Measurements from ENCODE around the gene CCDC107. TPM values are rescaled to one million over a fixed set of nuclear protein-coding genes. Genes with fewer than 3 reads are reported as not detected.
"Not testable (repeated sequence)": the region's sequence is repeated elsewhere in the genome, so short reads cannot be mapped to it uniquely, and the experiment has no call there.

Gene CCDC107
- total and polyA plus RNA-seq, 2 experiments from 2014 or later, result 12.1 to 42.2 TPM

DNA sequence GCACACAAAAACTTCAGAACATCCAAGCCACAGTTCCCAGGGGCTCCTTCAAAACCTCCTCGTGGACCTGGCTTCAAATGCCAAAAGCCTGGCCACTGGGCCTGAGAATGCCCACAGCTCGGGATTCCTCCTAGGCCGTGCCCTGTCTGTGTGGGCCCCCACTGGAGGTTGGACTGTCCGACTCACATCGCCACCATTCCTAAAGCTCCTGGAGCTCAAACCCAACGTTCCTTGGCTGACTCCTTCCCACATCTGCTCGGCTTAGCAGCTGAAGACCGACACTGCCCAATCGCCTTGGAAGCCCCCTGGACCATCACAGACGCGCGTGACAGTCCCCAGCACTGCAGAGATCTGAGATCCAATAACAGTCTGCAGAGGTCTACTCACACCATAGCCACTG is 15.0 kb upstream of the CCDC107 start:
- Histone ChIP-seq H3K4me2 (no peak overlapping the region), H3K4me3 (no peak overlapping the region), H3K27ac (no peak overlapping the region), H3K36me3 (replicated peaks; ENCODE audit: insufficient read depth, low read depth) (no peaks in the 10 kb centered on the region), H3K9me2 (replicated peaks; ENCODE audit: insufficient read depth) (no peaks in the 10 kb centered on the region), H3K4me1 (ENCODE audit: insufficient read depth) (peaks cover 14% of the 10 kb centered on the region), H2AFZ (no peak overlapping the region), H3K79me2 (no peaks in the 10 kb centered on the region), H3K27me3 (no peaks in the 10 kb centered on the region), H3K9me3 (ENCODE audit: low read depth) (no peaks in the 10 kb centered on the region), H4K20me1 (ENCODE audit: insufficient read depth, poor library complexity, severe bottlenecking) (no peaks in the 10 kb centered on the region)
- TF ChIP-seq, protein P1, sequence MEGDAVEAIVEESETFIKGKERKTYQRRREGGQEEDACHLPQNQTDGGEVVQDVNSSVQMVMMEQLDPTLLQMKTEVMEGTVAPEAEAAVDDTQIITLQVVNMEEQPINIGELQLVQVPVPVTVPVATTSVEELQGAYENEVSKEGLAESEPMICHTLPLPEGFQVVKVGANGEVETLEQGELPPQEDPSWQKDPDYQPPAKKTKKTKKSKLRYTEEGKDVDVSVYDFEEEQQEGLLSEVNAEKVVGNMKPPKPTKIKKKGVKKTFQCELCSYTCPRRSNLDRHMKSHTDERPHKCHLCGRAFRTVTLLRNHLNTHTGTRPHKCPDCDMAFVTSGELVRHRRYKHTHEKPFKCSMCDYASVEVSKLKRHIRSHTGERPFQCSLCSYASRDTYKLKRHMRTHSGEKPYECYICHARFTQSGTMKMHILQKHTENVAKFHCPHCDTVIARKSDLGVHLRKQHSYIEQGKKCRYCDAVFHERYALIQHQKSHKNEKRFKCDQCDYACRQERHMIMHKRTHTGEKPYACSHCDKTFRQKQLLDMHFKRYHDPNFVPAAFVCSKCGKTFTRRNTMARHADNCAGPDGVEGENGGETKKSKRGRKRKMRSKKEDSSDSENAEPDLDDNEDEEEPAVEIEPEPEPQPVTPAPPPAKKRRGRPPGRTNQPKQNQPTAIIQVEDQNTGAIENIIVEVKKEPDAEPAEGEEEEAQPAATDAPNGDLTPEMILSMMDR (IDR thresholded peaks at IDR 0.05; ENCODE audit: poor library complexity), result no peak
- TF ChIP-seq EZH2 (IDR thresholded peaks at IDR 0.05; ENCODE audit: borderline replicate concordance), result no peak
- TF ChIP-seq EZH2phosphoT487 (IDR thresholded peaks at IDR 0.05; ENCODE audit: low read depth, severe bottlenecking, unreplicated experiment), result no peak
- WGBS (ENCODE audit: low lambda C conversion rate, missing lambda C conversion rate), result 95% methylated on average over 12 of the region's 12 CpGs
- no peak for DNase-seq (ENCODE audit: low spot score)

DNA sequence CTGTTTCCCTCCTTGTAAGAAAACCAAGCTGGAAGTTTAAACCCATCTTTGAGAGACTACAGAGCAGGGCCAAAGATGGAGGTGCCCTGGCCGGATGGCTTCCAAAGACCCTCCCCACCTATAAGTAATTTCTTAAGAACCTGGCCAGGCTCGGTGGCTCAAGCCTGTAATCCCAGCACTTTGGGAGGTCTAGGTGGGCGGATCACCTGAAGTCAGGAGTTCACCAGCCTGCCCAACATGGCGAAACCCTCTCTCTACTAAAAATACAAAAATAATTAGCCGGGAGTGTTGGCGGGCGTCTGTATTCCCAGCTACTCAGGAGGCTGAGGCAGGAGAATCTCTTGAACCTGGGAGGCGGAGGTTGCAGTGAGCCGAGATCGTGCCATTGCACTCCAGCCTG is 12.4 kb upstream of the CCDC107 start:
- H3K27me3 ChIP-seq; H3K9me3 ChIP-seq (ENCODE audit: low read depth); DNase-seq (ENCODE audit: low spot score); H3K36me3 ChIP-seq (replicated peaks; ENCODE audit: insufficient read depth, low read depth); H3K79me2 ChIP-seq; H3K9me2 ChIP-seq (replicated peaks; ENCODE audit: insufficient read depth); H4K20me1 ChIP-seq (ENCODE audit: insufficient read depth, poor library complexity, severe bottlenecking): not testable (repeated sequence)
- Histone ChIP-seq H3K4me1 (ENCODE audit: insufficient read depth) (peaks cover 14% of the 10 kb centered on the region), H2AFZ (peak overlapping the region; percentile 86), H3K27ac (peak overlapping the region; percentile 98), H3K4me3 (peak overlapping the region; percentile 68), H3K4me2 (peak overlapping the region; percentile 85)
- WGBS (ENCODE audit: low lambda C conversion rate, missing lambda C conversion rate), result 27% methylated on average over 10 of the region's 10 CpGs

DNA sequence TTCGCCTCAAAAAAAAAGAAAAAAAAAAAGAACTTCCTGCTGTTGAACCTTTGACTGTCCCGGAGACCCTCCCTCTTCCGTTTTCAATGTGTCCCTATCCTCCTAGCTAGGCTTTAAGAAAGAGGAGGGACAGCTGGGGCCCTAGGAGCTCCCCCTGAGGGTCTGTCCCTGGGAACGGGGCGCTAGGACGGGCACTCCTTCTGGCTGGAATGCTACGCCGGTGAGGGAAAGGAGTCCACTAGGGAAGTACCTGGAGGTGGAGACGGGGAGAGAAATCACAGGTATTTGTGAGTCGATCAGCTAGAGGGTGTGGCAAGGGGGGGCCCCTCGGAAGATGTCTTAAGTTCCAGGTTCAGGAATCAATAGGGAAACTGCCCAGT is 11.9 kb upstream of the CCDC107 start:
- Histone ChIP-seq H3K9me3 (ENCODE audit: low read depth) (no peaks in the 10 kb centered on the region), H3K79me2 (no peaks in the 10 kb centered on the region), H3K27ac (peak overlapping the region; percentile 98), H3K4me2 (peak overlapping the region; percentile 85), H3K4me1 (ENCODE audit: insufficient read depth) (peaks cover 14% of the 10 kb centered on the region), H2AFZ (peak overlapping the region; percentile 86), H3K4me3 (peak overlapping the region; percentile 68), H4K20me1 (ENCODE audit: insufficient read depth, poor library complexity, severe bottlenecking) (no peaks in the 10 kb centered on the region), H3K27me3 (no peaks in the 10 kb centered on the region), H3K36me3 (replicated peaks; ENCODE audit: insufficient read depth, low read depth) (no peaks in the 10 kb centered on the region), H3K9me2 (replicated peaks; ENCODE audit: insufficient read depth) (no peaks in the 10 kb centered on the region)
- 2% methylated on average over 11 of the region's 11 CpGs for WGBS (ENCODE audit: low lambda C conversion rate, missing lambda C conversion rate)
- TF ChIP-seq, protein P1 (IDR thresholded peaks at IDR 0.05; ENCODE audit: poor library complexity), result peak; percentile 32
- no peak for TF ChIP-seq EZH2phosphoT487 (IDR thresholded peaks at IDR 0.05; ENCODE audit: low read depth, severe bottlenecking, unreplicated experiment)
- peak; percentile 83 for DNase-seq (ENCODE audit: low spot score)

DNA sequence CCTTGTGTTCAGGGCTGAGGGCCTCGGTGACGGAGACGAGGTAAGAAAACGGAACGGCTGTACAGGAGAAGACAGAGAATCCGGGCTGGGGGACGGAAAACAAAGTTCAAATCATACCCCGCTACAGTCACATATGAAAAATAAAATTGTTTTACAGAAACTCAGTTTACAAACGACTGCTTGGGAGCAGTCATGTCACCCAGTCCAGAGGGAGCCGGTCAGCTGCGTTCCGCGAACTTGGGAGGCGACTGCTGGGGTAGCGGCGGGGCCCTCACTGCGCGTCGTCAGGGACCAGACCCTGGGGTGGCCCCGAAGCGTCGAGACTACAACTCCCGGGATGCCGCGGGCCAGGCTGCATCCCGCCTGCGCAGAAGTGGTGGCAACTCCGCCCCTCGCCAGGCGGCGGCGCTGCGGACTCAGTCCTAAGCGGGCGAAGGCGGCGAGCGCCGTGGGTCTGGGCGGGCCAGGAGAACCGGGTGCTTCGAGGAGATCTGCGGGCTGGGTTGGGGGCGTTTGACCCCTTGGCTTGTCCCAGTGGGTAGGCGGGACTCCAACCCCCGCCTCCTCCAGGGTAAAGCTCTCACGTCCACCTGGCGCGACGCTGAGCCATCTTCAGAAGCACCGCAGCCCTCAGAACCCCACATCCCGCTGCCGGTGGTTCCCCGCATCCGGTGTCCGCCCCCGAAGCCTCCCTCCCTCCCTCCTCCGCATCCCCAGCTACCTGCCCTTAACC is 11.4 kb upstream of the CCDC107 start:
- Histone ChIP-seq H3K79me2 (no peaks in the 10 kb centered on the region), H3K9me2 (replicated peaks; ENCODE audit: insufficient read depth) (no peaks in the 10 kb centered on the region), H3K4me3 (peak overlapping the region; percentile 68), H2AFZ (peak overlapping the region; percentile 91), H3K4me2 (peak overlapping the region; percentile 85), H3K27me3 (no peaks in the 10 kb centered on the region), H4K20me1 (ENCODE audit: insufficient read depth, poor library complexity, severe bottlenecking) (no peaks in the 10 kb centered on the region), H3K36me3 (replicated peaks; ENCODE audit: insufficient read depth, low read depth) (no peaks in the 10 kb centered on the region), H3K4me1 (ENCODE audit: insufficient read depth) (peaks cover 14% of the 10 kb centered on the region), H3K9me3 (ENCODE audit: low read depth) (no peaks in the 10 kb centered on the region), H3K27ac (peak overlapping the region; percentile 98)
- peak; percentile 97 for DNase-seq (ENCODE audit: low spot score)
- WGBS (ENCODE audit: low lambda C conversion rate, missing lambda C conversion rate), result 3% methylated on average over 43 of the region's 58 CpGs
- TF ChIP-seq EZH2phosphoT487 (IDR thresholded peaks at IDR 0.05; ENCODE audit: low read depth, severe bottlenecking, unreplicated experiment) (no peak), EZH2 (IDR thresholded peaks at IDR 0.05; ENCODE audit: borderline replicate concordance) (no peak)
- TF ChIP-seq, protein P1 (IDR thresholded peaks at IDR 0.05; ENCODE audit: poor library complexity), result peak; percentile 97

Data from hepatocyte (in vitro differentiated cells).